Measurements from ENCODE around the gene RANBP9. TPM values are rescaled to one million over a fixed set of nuclear protein-coding genes. Genes with fewer than 3 reads are reported as not detected.

The RANBP9 gene
- total and polyA plus RNA-seq, 9 of the 15 experiments (the other 6 are each of a cell fraction or from before 2014, with no cell fraction given): 27.5 to 130 (median 61.5) TPM

GRCh38 chr6:13653296-13653695, 58.3 kb downstream of the RANBP9 start:
- ChIA-PET POLR2A (interaction anchor here (0.9 to 1.7 kb wide), 4 partner anchors 8 to 38 kb away, joined by 3 to 4 read pairs (median 4); partner anchors contain the start of gene NOL7), CTCF (ENCODE audit: low intra/inter-chr PET ratio) (no interaction called here)
- FAIRE-seq: no peak
- in situ Hi-C loops (cut with MboI): no loop called here
- intact Hi-C loops (cut with micrococcal nuclease): no loop called here
- Histone ChIP-seq H3K36me3 (ENCODE audit: control insufficient read depth, insufficient read depth, low read length) (peaks cover 58% of the 10 kb centered on the region), H2AFZ (ENCODE audit: low read depth, low read length) (no peak overlapping the region), H3K27me3 (ENCODE audit: control insufficient read depth in 2 of 2, insufficient read depth in 2 of 2, low read length in 2 of 2) (no peaks in the 10 kb centered on the region), H3K4me2 (ENCODE audit: insufficient read depth, low read length) (no peak overlapping the region), H3K79me2 (ENCODE audit: control insufficient read depth, insufficient read depth, low read length) (peaks cover 57% of the 10 kb centered on the region), H3K4me1 (replicated peaks in 1 of 2; ENCODE audit: control insufficient read depth in 2 of 2, insufficient read depth in 2 of 2, low read length in 2 of 2) (peaks cover 0 to 5% of the 10 kb centered on the region in 2 experiments; a peak in 1 of 5 replicates), H3K4me3 (no peak overlapping the region), H4K20me1 (replicated peaks; ENCODE audit: control insufficient read depth, insufficient read depth, low read length) (no peaks in the 10 kb centered on the region), H3K9me1 (ENCODE audit: control insufficient read depth, insufficient read depth, low read length) (no peaks in the 10 kb centered on the region), H3K9ac (ENCODE audit: insufficient read depth in 1 of 2, low read depth in 2 of 2, low read length in 2 of 2) (no peak overlapping the region), H3K9me3 (replicated peaks; ENCODE audit: control insufficient read depth, insufficient read depth, low read depth, low read length) (no peaks in the 10 kb centered on the region), H3K27ac (ENCODE audit: extremely low read depth, low read depth, low read length) (peak overlapping the region; percentile 8; the same call in 1 of the 3 replicates)
- BruUV-seq (replicated peaks): no TSS peak
- 58% methylated on average over 2 of the region's 2 CpGs for WGBS (ENCODE audit: insufficient coverage, low coverage, missing lambda C conversion rate)
- ATAC-seq: peak; percentile 68
- peak in 1 of 4 experiments; percentile 43 for DNase-seq (ENCODE audit: extremely low read depth in 1 of 4, low spot score in 3 of 4)
- no peak for TF ChIP-seq CUX1 (CRISPR knock-in tag; IDR thresholded peaks at IDR 0.05)
- peak; percentile 59 for TF ChIP-seq SMARCB1 (IDR thresholded peaks at IDR 0.05; ENCODE audit: insufficient read length, low read depth)
- no peak for TF ChIP-seq ZNF232 (CRISPR knock-in tag; IDR thresholded peaks at IDR 0.05)
- TF ChIP-seq, protein P1, sequence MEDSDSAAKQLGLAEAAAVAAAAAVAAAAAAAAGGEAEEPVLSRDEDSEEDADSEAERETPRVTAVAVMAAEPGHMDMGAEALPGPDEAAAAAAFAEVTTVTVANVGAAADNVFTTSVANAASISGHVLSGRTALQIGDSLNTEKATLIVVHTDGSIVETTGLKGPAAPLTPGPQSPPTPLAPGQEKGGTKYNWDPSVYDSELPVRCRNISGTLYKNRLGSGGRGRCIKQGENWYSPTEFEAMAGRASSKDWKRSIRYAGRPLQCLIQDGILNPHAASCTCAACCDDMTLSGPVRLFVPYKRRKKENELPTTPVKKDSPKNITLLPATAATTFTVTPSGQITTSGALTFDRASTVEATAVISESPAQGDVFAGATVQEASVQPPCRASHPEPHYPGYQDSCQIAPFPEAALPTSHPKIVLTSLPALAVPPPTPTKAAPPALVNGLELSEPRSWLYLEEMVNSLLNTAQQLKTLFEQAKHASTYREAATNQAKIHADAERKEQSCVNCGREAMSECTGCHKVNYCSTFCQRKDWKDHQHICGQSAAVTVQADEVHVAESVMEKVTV (CRISPR knock-in tag; IDR thresholded peaks at IDR 0.05): no peak
- 0 out of 2 replicates have a peak, but pooled peaks have one; percentile 23 for TF ChIP-seq ADNP (tag; IDR thresholded peaks at IDR 0.05)
- no peak for TF ChIP-seq ZNF449 (CRISPR knock-in tag; IDR thresholded peaks at IDR 0.05)
- no peak for TF ChIP-seq ELK1 (CRISPR knock-in tag; IDR thresholded peaks at IDR 0.05)
- TF ChIP-seq CHD1 (IDR thresholded peaks at IDR 0.05; ENCODE audit: low read length): no peak
- no peak for TF ChIP-seq SREBF1 (IDR thresholded peaks at IDR 0.05; ENCODE audit: borderline replicate concordance, low read depth, low read length)
- no peak for TF ChIP-seq MTA3 (IDR thresholded peaks at IDR 0.05; ENCODE audit: borderline replicate concordance)

Data from K562 (cell line).